HCT116 (cell line): Measurements from ENCODE around the gene SACM1L. TPM values are rescaled to one million over a fixed set of nuclear protein-coding genes. Genes with fewer than 3 reads are reported as not detected.

ENCODE experiments used
- ATAC-seq: fragments of 200-7000 bp; cut with Tn5 transposase; 2 replicates; pipeline ENCODE4 v1.9.1; 2020; ENCODE audit warnings: mild to moderate bottlenecking, moderate library complexity
- BruUV-seq: library from RNA; stranded (reverse); fragments of 400-500 nt; replicated peaks from 2 replicates; lab custom pipeline; 2021; lab: Mats Ljungman, UMichigan
- CTCF ChIA-PET: fragments of 300-600 bp; sonication (Branson Sonifier 250); formaldehyde crosslinking; loops from one replicate; lab custom pipeline; 2021; ENCODE audit warnings: antibody characterized with exemption; lab: Charles Lee
- POLR2A ChIA-PET: fragments of 300-600, 350-600 bp; sonication (Branson Sonifier 250); formaldehyde crosslinking; loops from one replicate; lab custom pipeline; 2021; ENCODE audit warnings: antibody characterized with exemption; lab: Charles Lee
- RAD21 ChIA-PET, 2 experiments: fragments of 300-600 bp; sonication (Branson Sonifier 250); formaldehyde crosslinking; loops; one replicate each; lab custom pipeline; 2023; ENCODE audit warnings: low total read pairs in 2 of 2; ENCODE audit not compliant: uncharacterized antibody in 2 of 2, unreplicated experiment in 2 of 2, low non-redundant PET in 1 of 2; lab: Charles Lee
- DNase-seq: peaks from one replicate; pipeline ENCODE4 v3.0.0-alpha.2; 2010; ENCODE audit warnings: low read depth, low spot score
- H2AFZ ChIP-seq: fragments of 200-600 bp; shearing (Covaris generic), sonication (generic); 2 replicates; pipeline ENCODE4 v1.6.1; 2017; ENCODE audit warnings: low read depth, mixed run types, mixed read lengths, antibody characterized with exemption, low read length; ENCODE audit not compliant: poor library complexity, severe bottlenecking
- H3K27ac ChIP-seq: 2 replicates; pipeline ENCODE4 v1.5.1; 2012; ENCODE audit warnings: low read depth, low read length
- H3K27me3 ChIP-seq: fragments of 200-600 bp; sonication (generic); 2 replicates; pipeline ENCODE4 v1.6.1; 2016; ENCODE audit warnings: mixed run types, low read length, mixed read lengths; ENCODE audit not compliant: insufficient read depth
- H3K36me3 ChIP-seq, 2 experiments: fragments of 200-500 bp in 1 of 2; fragments of 200-600 bp in 1 of 2; sonication (Bioruptor generic) in 1 of 2; sonication (generic) in 1 of 2; 2 replicates each; pipeline versions ENCODE4 v1.5.1 to v1.6.1; 2014 to 2016; ENCODE audit warnings: low read length in 2 of 2, inconsistent platforms in 1 of 2, mixed read lengths in 1 of 2, mixed run types in 1 of 2; ENCODE audit not compliant: insufficient read depth in 2 of 2, control insufficient read depth in 1 of 2
- H3K4me1 ChIP-seq, 2 experiments: fragments of 200-600 bp in 1 of 2; sonication (generic) in 1 of 2; 2 replicates each; pipeline versions ENCODE4 v1.5.1 to v1.6.1; 2012 to 2017; ENCODE audit warnings: low read length in 2 of 2, inconsistent platforms in 1 of 2, mild to moderate bottlenecking in 1 of 2, mixed read lengths in 1 of 2, mixed run types in 1 of 2, moderate library complexity in 1 of 2; ENCODE audit not compliant: insufficient read depth in 2 of 2, control insufficient read depth in 1 of 2
- H3K4me2 ChIP-seq: fragments of 200-600 bp; sonication (generic); 2 replicates; pipeline ENCODE4 v1.6.1; 2017; ENCODE audit warnings: mixed run types, low read length, mixed read lengths
- H3K4me3 ChIP-seq, 2 experiments: fragments of 200-600 bp in 1 of 2; sonication (generic) in 1 of 2; replicated peaks in 1 of 2; 2 replicates each; pipeline ENCODE4 v1.5.1; 2011 to 2016; ENCODE audit warnings: low read length in 2 of 2, control low read depth in 1 of 2, low read depth in 1 of 2, mild to moderate bottlenecking in 1 of 2, mixed read lengths in 1 of 2, mixed run types in 1 of 2
- H3K79me2 ChIP-seq: fragments of 200-600 bp; sonication (generic); 2 replicates; pipeline ENCODE4 v1.6.1; 2017; ENCODE audit warnings: mild to moderate bottlenecking, mixed run types, low read length, moderate library complexity, mixed read lengths; ENCODE audit not compliant: insufficient read depth
- H3K9ac ChIP-seq: fragments of 200-600 bp; sonication (generic); 2 replicates; pipeline ENCODE4 v1.6.1; 2016; ENCODE audit warnings: low read length, mixed read lengths
- H3K9me2 ChIP-seq: fragments of 200-600 bp; sonication (generic), shearing (Covaris generic); 2 replicates; pipeline ENCODE4 v1.6.1; 2017; ENCODE audit warnings: mixed run types, mild to moderate bottlenecking, moderate library complexity; ENCODE audit not compliant: insufficient read depth
- H3K9me3 ChIP-seq, 2 experiments: fragments of 200-500 bp in 1 of 2; fragments of 200-600 bp in 1 of 2; sonication (Bioruptor generic) in 1 of 2; sonication (generic) in 1 of 2; 2 replicates each; pipeline ENCODE4 v1.6.1; 2014 to 2017; ENCODE audit warnings: low read length in 2 of 2, mixed read lengths in 2 of 2, inconsistent platforms in 1 of 2, low read depth in 1 of 2, mild to moderate bottlenecking in 1 of 2, mixed run types in 1 of 2, moderate library complexity in 1 of 2; ENCODE audit not compliant: control insufficient read depth in 1 of 2, insufficient read depth in 1 of 2
- H4K20me1 ChIP-seq: fragments of 200-600 bp; sonication (generic), shearing (Covaris generic); 2 replicates; pipeline ENCODE4 v1.6.1; 2017; ENCODE audit warnings: mixed run types, mild to moderate bottlenecking, moderate library complexity; ENCODE audit not compliant: insufficient read depth
- FOSL1 ChIP-seq: IDR thresholded peaks from 2 replicates; pipeline ENCODE4 v1.6.1; 2012; ENCODE audit warnings: low read depth
- MAX ChIP-seq: IDR thresholded peaks from 2 replicates; pipeline ENCODE4 v1.6.1; 2012
- RAD21 ChIP-seq: IDR thresholded peaks from 2 replicates; pipeline ENCODE4 v1.6.1; 2012; ENCODE audit warnings: low read depth, mild to moderate bottlenecking
- SIN3A ChIP-seq: IDR thresholded peaks from 2 replicates; pipeline ENCODE4 v1.6.1; 2012; ENCODE audit warnings: low read depth
- intact Hi-C: fragments of 100-400 bp; cut with micrococcal nuclease; formaldehyde crosslinking; loops from 2 replicates; pipeline ENCODE4 v1.10.0; 2022
- total RNA-seq: library from RNA; stranded (reverse); gene quantifications from one replicate; pipeline ENCODE4 v1.2.1, GENCODE V29; 2021; ENCODE audit not compliant: unreplicated experiment
- TF ChIP-seq, protein P1 (sequence below): IDR thresholded peaks from 2 replicates; pipeline ENCODE4 v1.6.1; 2012

Gene SACM1L
- total RNA-seq, 1 experiment from 2014 or later: 27.3 TPM

GRCh38 chr3:45778761-45779201 lies 89.6 kb downstream of the SACM1L start:
- Histone ChIP-seq H3K9me2 (no peaks in the 10 kb centered on the region), H3K4me2 (no peak overlapping the region), H4K20me1 (no peaks in the 10 kb centered on the region), H3K36me3 (no peaks in the 10 kb centered on the region), H3K9ac (no peak overlapping the region), H3K27me3 (no peaks in the 10 kb centered on the region), H3K4me1 (peaks cover 3 to 6% of the 10 kb centered on the region in 2 experiments; a peak in 2 of 4 replicates), H2AFZ (no peak overlapping the region), H3K79me2 (no peaks in the 10 kb centered on the region), H3K4me3 (no peak overlapping the region), H3K27ac (no peak overlapping the region), H3K9me3 (no peaks in the 10 kb centered on the region)
- DNase-seq (no peak), ATAC-seq (no peak)
- ChIA-PET RAD21 (no interaction called here), CTCF (no interaction called here), POLR2A (no interaction called here)
- intact Hi-C loops: no loop called here
- no TSS peak for BruUV-seq
- TF ChIP-seq MAX: no peak
- TF ChIP-seq, protein P1, sequence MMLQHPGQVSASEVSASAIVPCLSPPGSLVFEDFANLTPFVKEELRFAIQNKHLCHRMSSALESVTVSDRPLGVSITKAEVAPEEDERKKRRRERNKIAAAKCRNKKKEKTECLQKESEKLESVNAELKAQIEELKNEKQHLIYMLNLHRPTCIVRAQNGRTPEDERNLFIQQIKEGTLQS: no peak

DNA sequence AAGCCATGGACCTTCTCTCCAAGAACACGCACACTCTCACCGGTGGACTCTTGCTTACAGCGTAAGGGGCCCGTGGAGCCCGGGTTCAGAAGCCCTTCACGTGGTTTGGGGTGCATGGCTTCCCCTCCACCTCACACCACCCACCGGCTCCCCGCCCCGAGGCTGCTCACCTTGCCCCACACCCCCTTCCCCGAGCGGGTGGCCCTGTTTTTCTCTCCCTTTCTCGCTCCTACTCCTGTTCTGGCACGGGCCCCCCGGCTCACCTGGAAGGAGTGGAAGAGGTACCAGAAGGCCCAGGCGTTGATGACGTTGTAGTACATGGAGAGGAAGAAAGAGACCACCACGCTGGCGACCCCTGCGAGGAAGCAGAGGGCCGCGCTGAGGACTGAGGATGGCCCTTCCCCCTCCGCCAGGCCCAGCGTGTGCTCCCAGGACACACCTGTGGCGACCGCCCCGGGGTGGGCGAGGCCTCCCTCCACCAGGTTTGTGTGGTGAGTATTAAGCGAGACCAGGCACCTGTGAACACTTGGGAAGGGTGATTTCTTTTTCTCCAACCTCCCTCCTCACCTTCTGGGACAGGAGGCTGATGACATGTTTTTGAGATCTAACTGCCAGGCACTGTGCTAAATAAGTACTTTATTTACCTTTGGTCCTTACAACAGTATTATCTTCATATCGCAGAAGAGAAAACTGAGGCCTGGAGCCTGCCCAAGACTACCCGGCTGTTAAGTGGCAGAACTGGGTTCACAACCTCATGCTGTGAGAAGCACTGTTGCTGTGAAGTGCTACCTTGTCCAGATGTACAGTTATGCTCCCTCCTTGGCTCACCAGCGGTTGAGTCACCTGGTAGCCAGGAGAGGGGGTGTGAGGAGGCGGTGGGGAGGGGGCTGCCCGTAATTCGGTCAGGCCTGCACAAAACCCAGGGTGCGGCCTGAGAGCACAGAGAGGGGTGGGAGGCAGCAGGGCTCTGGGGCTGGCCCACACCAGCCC lies 90.8 kb downstream of the SACM1L start:
- Histone ChIP-seq H4K20me1 (no peaks in the 10 kb centered on the region), H2AFZ (no peak overlapping the region), H3K4me2 (no peak overlapping the region), H3K4me1 (peaks cover 0 to 4% of the 10 kb centered on the region in 2 experiments; a peak in 1 of 4 replicates), H3K27me3 (no peaks in the 10 kb centered on the region), H3K79me2 (no peaks in the 10 kb centered on the region), H3K4me3 (no peak overlapping the region), H3K36me3 (no peaks in the 10 kb centered on the region), H3K9me2 (no peaks in the 10 kb centered on the region), H3K9ac (no peak overlapping the region), H3K27ac (no peak overlapping the region), H3K9me3 (no peaks in the 10 kb centered on the region)
- no TSS peak for BruUV-seq
- TF ChIP-seq FOSL1 (no peak), RAD21 (no peak), SIN3A (no peak)
- ChIA-PET CTCF (no interaction called here), RAD21 (no interaction called here), POLR2A (no interaction called here)
- ATAC-seq (no peak), DNase-seq (no peak)
- intact Hi-C loops: no loop called here
